Activated CD8-positive, alpha-beta memory T cell treated with anti-CD3 and anti-CD28 coated beads for 4 hours (primary cell): ENCODE measurements around the gene LZTR1.
"Not testable (repeated sequence)": the region's sequence is repeated elsewhere in the genome, so short reads cannot be mapped to it uniquely, and the experiment has no call there.

Experiments
- DNase-seq, 2 donors: peaks; one replicate each; pipeline ENCODE4 v3.0.0-alpha.2; 2020; ENCODE audit warnings: low read depth in 2 of 2

LZTR1 gene

DNA sequence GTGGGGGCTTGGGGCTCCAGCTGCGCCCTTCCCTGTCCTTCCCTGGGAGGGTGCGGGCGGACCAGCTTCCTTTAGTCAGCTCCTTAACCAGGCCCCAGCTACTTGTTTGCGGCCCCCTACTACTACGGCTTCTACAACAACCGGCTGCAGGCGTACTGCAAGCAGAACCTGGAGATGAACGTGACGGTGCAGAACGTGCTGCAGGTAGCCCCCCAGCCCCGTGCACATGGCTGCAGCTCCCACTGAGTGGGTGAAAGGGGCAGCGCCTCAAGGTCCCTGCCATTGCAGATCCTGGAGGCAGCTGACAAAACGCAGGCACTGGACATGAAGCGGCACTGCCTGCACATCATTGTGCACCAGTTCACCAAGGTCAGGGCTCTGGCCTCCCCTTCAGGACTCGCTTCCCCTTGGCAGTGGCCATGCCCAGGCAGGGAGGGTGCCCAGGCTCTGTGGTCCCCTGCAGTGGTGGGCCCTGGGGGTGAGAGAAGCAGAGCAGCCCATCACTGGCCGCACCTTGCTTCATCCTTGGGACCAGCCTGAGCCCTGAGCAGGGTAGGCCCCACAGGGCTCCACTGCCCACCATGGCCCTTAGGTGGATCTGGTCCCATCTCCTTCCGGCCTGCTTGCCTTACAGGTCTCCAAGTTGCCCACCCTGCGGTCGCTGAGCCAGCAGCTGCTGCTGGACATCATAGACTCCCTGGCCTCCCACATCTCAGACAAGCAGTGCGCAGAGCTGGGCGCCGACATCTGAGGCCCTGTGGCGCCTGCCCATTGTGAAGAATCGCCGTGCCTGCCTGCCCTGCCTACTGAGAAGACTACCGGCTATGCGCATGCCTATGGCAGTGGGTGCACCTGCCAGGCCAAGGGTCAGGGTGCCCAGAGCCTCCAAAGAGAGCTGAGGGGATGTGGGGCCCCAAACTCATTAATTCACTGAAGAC is 14.8 kb downstream of the LZTR1 start:
- DNase-seq: no peak

DNA sequence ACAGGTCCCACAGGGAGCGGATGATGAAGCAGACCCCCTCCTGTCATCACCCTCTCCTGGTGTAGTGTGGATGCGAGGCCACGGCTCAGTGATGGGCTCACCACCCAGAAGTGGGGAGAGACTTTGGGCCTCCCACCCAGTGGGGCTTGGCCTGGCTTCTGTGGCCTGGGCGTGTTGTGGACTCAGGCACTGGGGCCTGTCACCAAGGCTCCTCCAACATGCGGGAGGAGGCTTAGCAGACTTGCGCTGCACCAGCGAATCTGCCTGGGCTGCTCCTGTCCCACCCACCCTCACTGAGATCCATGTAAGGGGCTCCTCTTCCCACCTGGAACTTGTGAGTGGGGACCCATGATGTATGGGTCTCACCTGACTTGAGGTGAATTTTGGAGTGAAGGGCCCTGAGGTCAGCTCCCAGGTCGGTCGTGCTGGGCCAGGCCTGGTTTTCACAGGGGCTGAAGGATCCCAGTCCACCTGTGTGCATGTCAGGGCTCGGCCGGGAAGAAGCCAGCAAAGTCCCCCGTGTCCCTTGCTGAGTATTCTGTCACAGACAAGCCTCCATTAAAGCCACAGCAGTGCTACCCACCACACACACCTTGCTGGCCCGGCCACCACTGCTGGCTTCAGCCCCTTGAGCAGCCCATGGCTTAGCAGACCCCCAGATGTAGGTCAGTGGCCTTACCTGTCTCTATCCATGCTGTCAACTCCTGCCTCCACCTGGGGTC is 15.6 kb downstream of the LZTR1 start:
- DNase-seq: no peak

DNA sequence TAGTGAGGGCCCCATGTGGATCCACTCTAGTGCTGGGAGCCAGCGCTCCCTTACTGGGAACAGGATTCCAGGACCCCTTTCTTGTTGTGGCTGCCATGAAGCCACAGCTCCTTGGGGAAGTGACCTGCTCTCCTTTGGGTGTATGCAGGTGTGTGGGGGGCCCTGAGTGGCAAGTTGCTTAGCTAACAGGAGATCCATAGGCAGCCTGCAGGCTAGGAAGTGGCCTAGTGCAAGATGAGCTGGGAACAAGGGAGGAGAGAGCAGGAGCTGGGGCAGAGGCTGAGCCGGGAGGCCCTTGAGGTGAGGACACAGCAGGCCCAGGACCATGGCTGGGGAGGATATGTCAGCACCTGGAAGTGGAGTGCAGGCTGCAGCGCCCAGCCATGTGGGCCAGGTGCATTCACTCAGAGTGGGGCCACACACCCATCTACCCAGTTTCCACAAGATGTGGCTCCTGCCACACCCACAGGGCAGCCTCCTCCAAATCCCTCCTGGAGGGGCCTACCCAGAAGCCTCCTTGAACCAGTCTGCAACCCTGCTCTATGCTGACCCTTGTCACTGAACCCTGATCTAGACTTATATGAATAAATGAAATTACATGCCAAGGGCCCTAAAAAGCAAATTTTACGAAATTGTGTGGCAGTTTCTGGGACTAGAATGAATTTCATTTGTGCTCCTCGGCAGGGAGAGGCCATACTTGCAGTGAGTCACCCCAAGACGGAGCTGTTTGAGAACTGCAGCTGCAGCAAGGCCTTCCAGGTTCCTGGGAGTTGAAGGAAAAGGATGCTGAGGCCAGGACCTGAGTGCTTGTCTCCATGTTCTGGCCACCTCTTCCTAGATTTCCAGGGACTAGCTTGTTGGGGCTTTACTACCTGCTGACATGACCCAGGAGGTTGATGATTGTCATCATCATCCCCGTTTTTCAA is 16.6 kb downstream of the LZTR1 start:
- no peak for DNase-seq

DNA sequence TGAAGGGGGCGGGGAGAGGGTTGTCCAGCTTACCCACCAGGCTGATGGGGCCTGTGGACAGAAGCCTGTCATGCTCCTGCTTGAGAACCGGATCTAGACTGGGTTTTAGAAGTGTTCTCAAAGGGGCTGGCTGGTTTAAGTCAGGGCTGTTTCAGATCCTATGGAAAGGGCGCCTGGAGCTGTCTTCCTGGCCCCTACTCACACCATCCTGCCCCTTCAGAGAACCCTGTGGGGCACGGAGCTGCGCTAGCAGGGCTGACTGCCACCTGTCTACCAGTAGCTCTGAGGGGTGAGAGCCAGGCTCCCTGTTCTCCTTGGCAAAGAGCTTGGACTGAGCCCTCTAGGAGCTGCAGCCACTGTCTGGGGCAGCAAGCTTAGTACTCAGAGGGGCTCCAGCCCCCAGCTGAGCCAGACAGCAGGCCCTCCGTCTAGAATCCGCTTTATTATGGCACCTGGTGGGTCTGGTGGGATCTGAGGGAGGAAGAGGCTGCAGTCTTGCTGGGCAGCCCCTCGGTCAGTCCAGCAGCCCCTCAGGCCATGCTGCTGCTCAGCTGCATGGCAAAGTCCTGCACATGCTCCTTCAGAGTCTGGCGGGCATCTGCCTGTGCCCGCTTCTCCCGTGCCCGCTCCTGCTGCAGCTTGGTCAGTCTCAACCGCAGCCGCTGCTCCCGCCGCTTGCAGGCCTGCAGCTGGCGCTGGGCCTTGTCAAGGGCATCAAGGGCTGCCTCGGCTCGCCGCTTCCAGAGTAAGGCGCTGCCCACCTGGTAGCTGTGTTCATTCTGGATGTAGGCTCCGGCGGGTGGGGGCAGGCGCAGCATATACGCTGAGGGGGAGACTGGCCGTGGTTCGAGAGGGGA is 17.5 kb downstream of the LZTR1 start:
- no peak for DNase-seq

DNA sequence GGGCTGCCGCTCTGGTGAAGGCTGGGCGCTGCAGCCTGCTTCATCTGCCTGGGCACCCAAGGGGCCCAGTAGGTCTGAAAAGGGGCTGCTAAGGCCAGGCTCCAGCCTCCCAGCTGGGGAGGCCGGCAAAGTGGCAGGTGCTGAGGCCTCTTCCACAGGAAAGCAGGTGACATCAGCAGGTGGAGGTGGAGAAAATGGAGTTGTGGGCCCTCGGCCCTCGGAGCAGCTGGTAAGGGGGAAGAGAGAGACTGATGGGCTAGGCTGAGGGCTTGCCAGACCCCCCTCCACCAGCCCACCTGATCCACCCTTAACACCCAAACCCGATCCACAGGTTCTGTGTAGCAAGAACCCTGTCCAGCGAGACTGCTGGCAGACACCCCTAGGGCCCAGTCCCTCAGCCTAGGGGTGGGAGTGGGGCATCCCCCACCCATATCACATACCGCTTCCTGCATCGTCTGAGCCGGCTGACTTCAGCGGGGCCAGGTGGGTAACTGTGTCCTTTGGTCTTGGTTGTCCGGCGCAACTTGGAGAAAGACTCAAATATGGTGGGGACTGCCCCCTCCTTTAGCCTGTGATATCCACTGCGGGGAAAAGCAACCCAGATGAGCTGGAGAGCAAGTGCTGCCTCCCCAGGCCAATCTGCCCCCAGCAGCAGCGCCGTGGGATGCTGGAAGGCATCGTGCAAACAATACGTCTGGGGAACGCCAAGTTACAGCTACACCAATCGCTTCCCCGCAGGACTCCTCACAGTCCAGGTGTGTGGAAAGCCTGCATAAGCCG is 18.3 kb downstream of the LZTR1 start:
- DNase-seq: no peak

DNA sequence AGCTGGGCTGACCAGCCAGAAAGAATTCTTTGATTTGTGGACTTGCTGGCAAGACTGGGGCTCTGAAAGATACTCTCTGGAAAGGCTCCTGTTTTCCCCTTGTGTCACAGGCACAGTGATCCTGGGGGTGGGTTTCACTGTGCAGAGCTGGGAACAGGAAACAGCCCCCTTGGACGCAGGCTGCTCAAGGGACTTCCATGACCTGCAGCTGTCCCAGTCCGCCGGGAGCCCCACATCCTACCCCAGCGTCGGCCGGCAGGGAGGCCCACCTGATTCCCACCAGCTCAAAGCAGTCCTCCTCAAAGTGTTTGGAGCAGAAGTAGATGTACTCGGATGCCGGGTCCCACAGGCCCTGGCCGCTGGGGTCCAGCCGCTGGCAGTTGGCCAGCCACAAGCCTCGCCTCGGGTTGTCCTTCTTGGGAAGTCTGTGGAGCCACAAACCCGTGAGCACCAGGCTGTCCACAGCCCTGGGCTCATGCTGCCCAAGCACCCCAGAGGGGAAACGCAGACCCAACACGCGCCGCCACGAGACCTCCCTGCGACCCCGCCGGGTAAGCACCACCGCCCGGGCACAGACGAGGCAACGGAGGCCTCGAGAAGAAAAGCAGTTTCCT is 19.0 kb downstream of the LZTR1 start:
- no peak for DNase-seq

DNA sequence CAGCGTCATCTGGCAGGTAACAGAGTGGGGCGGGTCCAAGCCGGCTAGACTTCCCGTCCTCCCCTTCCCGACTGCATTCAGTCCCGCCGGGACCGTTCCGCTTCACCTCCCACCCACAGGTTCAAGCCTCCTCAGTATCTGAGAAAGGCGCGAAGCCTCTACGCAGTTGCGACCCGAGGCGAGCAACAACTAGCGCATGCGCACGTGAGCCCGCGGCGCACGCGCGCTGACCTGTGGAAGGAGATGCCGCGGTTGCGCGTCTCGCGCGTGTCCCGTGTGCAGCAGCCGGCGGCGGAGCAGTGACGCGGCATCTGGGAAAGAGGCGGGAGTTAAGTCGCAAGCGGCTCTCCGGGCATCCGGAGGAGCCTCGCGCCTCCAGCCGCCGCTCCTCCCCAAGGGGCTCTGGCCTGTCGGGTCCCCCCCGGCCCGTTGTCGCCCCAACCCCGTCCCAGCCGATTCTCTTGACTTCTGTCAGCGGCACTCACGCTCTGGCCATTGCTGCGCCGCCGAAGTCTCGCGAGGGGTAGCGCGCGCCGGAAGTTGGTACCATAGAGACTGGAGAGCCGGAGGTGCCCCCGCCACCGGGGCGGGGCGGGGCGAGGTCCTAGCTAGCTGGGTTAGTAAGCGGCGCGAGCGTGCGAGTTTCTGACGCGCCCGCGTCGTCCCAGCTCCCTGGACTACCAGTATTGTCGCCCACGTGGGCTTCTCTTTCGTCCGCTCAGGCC is 19.7 kb downstream of the LZTR1 start, which contains the start of gene THAP7:
THAP7 (minus strand) TSS at position 518 of the 725 bp plus-strand sequence; CDS start at position 311, 207 bp downstream.
- peak; percentile 90 to 94 for DNase-seq

DNA sequence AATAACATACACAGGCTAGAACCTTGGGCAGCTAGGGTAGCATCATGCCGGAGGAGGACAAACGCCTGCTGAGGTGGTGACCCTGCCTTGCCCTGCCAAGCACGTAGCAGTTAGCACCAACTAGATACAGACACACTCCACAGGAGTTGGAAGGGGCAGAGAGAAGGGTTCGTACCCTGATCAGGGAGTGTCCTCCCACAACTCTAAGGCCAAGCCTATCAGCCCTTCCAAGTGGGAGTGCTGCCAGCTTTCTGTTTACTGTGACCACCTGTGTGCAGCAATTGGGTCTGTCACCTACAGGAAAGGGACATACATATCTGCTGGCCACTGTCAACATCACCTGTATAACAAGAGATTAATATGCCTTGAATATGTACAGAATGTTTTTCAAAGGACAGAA is 21.7 kb downstream of the LZTR1 start:
- no peak for DNase-seq

DNA sequence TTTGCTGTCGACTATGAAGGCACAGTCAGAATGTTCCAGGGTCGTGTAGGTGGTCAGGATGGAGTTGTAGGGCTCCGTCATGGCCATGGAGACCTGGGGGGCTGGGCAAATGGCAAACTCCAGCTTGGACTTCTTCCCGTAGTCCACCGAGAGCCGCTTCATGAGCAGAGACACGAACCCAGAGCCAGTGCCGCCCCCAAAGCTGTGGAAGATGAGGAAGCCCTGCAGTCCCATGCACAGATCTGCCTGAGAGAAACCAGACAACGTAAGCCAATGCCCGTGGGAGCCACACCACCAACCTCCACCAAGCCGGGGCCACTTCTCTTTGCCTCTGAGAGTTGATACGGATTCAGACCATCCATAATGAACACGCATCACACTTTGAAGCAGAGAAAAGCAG is 27.1 kb downstream of the LZTR1 start:
- not testable (repeated sequence) for DNase-seq

DNA sequence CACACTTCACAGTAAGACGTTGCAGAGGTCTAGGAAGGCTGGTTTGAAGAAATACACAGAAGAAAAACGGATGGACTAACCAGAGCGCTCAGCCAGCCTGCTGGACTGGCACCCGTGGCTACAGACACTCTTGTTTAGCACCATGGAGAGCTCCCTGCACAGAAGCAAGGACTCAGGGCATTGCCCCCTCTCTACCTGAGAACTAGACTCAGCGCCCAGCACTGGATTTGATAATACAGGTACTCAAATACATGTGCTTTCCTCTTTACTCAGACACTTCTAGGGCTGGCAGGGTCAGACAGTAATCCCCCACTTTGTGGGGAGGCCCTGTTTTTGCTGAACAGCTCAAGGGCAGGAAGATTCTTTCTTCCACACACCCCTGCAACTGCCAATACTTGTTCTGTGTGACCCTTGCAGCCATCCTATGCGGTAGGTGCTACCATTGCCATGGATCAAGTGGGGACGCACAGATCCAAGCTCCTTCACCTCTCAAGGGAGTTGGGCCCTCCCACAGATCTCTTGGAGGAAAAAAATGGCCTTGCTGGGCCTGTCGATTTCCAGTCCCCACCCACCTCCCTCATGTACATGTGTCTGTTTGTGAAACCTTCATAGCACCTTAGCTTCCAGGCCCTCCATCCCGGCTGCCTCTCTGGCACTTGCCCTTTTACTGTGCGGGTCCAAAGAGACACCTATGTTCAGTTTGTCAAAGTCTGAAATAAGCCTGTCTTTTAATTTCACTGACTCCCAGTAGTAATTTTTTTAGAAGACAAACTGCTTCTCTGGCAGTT is 27.7 kb downstream of the LZTR1 start:
- DNase-seq: no peak

DNA sequence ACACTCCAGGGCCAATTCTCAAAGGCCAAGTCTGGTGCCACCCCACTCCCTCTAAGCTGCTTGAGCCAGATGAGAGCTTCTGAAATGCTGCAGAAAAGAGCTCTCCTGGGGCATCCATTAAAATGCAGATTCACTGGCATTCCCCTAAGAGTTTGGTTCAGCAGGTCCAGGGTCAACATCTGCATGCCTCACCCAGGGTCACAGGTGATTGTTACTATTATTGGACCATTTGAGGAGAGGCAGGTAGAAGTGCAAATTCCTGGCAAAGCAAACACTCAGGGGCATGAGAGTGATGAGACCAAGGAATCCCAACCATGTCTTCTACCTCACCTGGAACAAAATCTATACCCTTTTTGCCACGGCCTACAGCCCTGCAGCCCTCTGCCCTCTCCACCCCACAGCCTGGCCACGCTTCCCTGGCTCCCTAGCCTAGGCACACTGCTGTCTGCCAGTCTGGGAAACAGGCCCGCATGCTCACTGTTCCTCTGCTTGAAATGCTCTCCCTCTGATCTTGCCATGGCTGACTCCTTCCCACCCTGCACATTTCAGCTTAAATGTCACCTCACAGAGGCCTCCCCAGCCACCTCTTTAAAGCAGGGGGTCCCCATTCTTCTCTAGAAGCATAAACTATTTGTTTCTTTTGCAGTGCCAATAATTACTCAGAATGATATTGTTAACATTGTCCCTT is 28.5 kb downstream of the LZTR1 start:
- no peak for DNase-seq

DNA sequence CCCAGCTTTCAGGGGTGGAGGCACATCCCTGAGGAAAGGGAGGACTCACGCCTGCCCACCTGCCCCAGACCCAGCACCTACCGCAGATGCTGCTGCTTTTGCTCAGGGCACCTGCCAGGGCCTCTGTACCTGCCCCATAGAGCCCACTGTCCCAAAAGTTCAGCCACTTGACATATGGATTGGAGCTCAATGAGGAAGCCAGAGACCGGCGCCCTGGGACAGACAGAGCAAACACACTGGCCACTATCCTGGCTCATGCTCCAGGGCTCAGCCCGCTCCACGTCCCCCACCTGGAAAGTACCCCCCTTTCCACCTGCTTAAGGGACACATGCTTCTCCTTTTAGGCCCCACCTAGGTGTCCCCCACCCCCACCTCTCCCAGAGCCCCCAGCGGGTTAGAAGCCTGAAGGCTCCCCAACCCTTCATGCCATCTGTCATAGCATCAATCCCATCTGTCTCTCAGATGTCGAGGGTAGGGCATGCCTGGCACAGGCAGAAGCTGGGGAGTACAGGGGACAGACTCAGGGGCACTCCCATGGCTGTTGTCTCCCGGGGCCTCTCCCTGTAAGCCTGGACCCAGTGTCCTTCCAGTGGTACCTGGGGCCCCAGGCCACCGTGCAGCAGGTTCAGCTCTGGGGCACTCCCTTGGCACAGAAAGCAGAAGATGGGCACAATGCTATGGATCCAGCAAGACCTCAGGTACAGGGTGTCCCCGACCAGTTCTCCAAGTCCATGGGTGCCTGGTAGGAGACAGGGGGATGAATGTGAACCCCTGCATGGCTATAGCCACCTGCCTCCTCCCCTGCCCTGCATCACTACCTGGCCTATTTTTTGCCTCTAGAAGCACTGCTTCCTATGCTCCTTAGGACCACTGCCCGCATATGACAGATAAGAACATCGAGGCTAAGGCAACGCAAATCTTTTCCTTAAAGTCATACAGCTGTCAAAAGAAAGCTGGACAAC is 30.6 kb downstream of the LZTR1 start:
- no peak for DNase-seq

DNA sequence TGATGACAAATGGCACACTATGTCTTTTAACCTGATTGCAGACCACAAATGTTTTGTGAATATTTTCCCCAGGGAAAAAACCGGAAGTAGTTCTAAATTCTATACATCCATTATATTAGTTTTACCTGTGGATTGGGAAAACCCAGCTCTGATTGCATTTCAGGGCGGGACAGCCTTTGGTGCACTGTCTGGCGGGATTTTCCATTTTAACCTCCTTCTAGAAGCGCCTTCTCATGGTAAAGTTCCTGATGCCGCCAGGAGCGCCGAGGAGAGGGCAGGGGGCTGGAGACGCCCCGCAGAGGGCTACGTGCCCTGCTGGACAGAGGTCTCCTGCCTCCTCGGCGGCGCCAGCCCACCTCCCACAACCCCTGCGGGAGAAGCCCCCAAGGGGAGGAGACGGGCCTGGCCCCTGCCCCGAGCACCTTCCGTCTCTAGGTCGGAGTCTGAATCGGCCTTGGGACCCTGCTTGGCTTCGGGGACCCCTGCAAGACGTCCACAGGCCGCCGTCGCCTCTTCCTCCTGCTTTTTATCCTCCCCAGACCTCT is 31.6 kb downstream of the LZTR1 start:
- DNase-seq: no peak

DNA sequence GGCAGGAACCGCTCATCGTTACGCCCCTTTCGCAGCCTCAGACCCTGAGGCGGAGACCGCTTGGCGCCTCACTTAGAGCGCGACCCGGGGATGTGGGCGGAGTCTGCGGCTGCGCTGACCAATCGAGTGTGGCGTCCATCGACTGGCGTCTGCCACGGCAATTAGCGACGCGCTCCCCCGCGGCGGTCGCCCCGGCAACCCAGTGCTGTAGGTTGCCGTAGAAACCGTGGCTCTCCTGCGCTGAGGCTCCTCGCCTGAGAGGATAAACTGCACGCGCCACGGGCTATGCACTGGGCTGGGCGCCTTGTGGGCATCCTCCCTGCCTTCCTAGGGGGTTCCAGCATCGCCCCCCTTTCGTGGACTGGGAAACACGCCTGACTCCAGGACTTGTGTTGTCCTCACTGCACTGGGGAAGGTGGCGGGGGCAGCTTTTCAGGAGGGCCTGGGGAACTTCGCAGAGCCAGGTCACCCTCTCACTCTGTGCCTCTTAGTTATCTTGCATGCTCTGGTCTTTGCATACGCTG is 32.2 kb downstream of the LZTR1 start:
- peak; percentile 56 to 74 for DNase-seq

DNA sequence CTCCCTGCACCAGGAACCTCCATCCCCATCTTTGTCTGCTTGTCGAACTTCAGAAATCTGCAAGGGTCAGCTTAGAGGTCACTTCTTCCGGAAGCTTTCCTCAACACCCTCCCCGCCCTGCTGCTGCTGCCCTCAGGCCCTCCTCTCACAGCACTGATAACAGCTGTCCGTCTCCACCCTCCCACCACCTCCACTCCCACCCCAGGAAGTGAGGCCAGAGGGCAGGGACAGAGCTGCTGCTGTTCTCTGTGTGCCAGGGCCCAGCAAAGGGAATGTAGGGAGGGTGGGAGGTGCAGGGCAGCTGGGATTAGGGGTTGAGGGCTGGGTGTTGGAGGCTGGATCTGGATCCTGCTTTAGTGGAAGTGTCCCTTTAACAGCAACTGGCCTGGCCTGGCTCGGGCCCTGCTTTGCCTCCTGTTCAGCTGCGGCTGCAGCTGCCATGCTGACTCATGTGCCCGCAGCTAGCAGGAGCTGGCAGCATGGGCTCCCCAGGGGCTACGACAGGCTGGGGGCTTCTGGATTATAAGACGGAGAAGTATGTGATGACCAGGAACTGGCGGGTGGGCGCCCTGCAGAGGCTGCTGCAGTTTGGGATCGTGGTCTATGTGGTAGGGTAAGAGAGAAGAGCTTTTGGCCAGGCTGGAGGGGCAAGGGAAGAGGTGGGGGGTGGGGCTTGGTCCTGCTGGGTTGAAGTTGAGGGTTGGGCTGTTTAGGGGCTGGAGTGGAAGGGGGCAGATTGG is 32.8 kb downstream of the LZTR1 start, which contains the start of gene P2RX6:
P2RX6 (plus strand) TSS at position 440 of the 740 bp plus-strand sequence; CDS start at position 450, 10 bp downstream.
- no peak for DNase-seq
